RWPE2 (cell line): ENCODE measurements around the gene NHLRC2.

Experiments used
- ATAC-seq: fragments of 200-7000 bp; cut with Tn5 transposase; 3 replicates; pipeline ENCODE4 v1.9.1; 2021; ENCODE audit warnings: low read depth
- DNase-seq: peaks from one replicate; pipeline ENCODE4 v3.0.0-alpha.2; 2020; ENCODE audit warnings: low spot score
- H3K27ac ChIP-seq: fragments of 450-650 bp; 2 replicates; pipeline ENCODE4 v1.5.1; 2017; ENCODE audit warnings: mild to moderate bottlenecking; ENCODE audit not compliant: poor library complexity, severe bottlenecking
- H3K27me3 ChIP-seq: fragments of 250-450 bp; sonication (Bioruptor Pico); 2 replicates; pipeline ENCODE4 v1.5.1; 2021; ENCODE audit warnings: mild to moderate bottlenecking, moderate library complexity; ENCODE audit not compliant: insufficient read depth, poor library complexity, severe bottlenecking
- H3K36me3 ChIP-seq: fragments of 250-450 bp; sonication (Bioruptor Pico); 2 replicates; pipeline ENCODE4 v1.5.1; 2020; ENCODE audit warnings: low read depth, mild to moderate bottlenecking, moderate library complexity
- H3K4me1 ChIP-seq: fragments of 250-450 bp; sonication (Bioruptor Pico); 2 replicates; pipeline ENCODE4 v1.5.1; 2021; ENCODE audit warnings: mild to moderate bottlenecking, moderate library complexity; ENCODE audit not compliant: insufficient read depth, poor library complexity, severe bottlenecking
- H3K4me3 ChIP-seq: fragments of 250-450 bp; sonication (Bioruptor Pico); 2 replicates; pipeline ENCODE4 v1.5.1; 2021; ENCODE audit warnings: mild to moderate bottlenecking, moderate library complexity; ENCODE audit not compliant: severe bottlenecking
- H3K9me3 ChIP-seq: fragments of 250-450 bp; sonication (Bioruptor Pico); 2 replicates; pipeline ENCODE4 v1.5.1; 2021; ENCODE audit warnings: mild to moderate bottlenecking, moderate library complexity; ENCODE audit not compliant: severe bottlenecking
- TF ChIP-seq, protein P1 (sequence below): fragments of 450-650 bp; IDR thresholded peaks from one replicate; pipeline ENCODE4 v1.5.1; 2017; ENCODE audit warnings: mild to moderate bottlenecking, moderate library complexity; ENCODE audit not compliant: poor library complexity, severe bottlenecking

Gene NHLRC2

DNA sequence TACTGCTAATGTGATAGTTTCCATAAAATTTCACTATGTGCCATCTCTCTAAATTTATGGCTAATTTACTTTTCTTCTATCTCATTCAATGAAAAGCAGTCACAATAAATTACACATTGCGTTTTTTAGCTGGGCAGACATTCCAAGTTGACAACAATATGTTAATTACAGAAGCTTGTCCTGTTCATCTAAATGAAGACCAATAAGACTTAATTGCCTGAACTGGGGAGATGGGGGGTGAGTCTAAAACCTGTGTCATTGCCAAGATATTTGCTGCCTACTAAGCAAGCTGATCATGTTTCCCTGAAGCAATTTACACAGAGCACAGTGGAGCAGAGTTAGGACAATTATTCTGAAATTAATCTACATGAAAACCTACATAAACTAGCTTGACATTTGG lies 99.9 kb downstream of the NHLRC2 start:
- Histone ChIP-seq H3K27me3 (no peaks in the 10 kb centered on the region), H3K36me3 (no peaks in the 10 kb centered on the region), H3K4me1 (peaks cover 18% of the 10 kb centered on the region), H3K4me3 (no peak overlapping the region), H3K27ac (no peak overlapping the region), H3K9me3 (no peaks in the 10 kb centered on the region)
- TF ChIP-seq, protein P1, sequence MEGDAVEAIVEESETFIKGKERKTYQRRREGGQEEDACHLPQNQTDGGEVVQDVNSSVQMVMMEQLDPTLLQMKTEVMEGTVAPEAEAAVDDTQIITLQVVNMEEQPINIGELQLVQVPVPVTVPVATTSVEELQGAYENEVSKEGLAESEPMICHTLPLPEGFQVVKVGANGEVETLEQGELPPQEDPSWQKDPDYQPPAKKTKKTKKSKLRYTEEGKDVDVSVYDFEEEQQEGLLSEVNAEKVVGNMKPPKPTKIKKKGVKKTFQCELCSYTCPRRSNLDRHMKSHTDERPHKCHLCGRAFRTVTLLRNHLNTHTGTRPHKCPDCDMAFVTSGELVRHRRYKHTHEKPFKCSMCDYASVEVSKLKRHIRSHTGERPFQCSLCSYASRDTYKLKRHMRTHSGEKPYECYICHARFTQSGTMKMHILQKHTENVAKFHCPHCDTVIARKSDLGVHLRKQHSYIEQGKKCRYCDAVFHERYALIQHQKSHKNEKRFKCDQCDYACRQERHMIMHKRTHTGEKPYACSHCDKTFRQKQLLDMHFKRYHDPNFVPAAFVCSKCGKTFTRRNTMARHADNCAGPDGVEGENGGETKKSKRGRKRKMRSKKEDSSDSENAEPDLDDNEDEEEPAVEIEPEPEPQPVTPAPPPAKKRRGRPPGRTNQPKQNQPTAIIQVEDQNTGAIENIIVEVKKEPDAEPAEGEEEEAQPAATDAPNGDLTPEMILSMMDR: no peak
- DNase-seq: no peak
- ATAC-seq: no peak

DNA sequence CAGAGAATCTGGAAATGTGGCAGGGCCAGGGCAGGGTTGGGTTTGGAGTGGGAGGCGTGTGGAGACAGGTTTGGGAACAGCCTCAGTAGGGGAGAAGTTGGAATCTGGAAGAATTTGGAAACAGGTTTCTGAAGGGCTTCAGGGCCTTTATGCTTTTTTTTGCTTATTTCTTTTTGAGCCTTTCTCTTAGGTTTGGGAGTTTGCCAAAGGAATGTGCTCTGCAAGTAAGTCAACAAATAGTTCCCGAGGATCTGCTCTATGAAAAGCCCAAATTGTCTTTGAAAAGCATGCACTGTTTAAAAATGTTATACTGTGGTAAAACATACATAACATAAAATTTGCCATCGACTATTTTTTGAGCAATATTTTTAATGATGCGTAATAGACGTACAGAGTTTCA lies 102.6 kb downstream of the NHLRC2 start:
- no peak overlapping the region for H3K4me3 ChIP-seq
- peak overlapping the region; percentile 13 for H3K27ac ChIP-seq
- DNase-seq: no peak
- peak; percentile 22; the same call in 1 of the 3 replicates for ATAC-seq
- no peaks in the 10 kb centered on the region for H3K9me3 ChIP-seq
- TF ChIP-seq, protein P1: no peak
- no peaks in the 10 kb centered on the region for H3K36me3 ChIP-seq
- peaks cover 21% of the 10 kb centered on the region for H3K4me1 ChIP-seq
- H3K27me3 ChIP-seq: no peaks in the 10 kb centered on the region

- peak; percentile 93 for ATAC-seq
- Histone ChIP-seq H3K4me3 (no peak overlapping the region), H3K9me3 (no peaks in the 10 kb centered on the region), H3K27me3 (no peaks in the 10 kb centered on the region), H3K27ac (peak overlapping the region; percentile 12), H3K36me3 (no peaks in the 10 kb centered on the region), H3K4me1 (peaks cover 21% of the 10 kb centered on the region)
- TF ChIP-seq, protein P1: no peak
- DNase-seq: no peak
Observed at GRCh38 chr10:113958631-113959382, 104.3 kb downstream of the NHLRC2 start.

DNA sequence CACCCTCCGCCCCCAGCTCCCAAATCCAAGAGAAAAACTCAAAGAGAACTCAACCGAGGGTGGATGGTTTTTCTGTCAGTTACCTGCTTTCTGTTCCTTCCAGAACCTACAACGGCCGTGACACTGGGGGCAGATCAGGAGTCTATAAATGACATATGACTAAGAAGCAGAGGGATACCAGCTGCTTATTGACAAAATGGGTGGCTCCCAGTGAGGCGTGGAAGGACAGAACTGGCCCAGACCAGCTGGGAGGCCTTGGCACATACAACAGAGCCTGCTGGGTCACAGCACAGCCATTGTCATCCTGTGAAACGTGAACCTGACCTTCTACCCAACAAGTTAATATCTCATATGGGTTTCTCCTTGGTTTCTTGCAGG lies 104.9 kb downstream of the NHLRC2 start:
- no peaks in the 10 kb centered on the region for H3K9me3 ChIP-seq
- no peak overlapping the region for H3K27ac ChIP-seq
- ATAC-seq (no peak), DNase-seq (no peak)
- no peaks in the 10 kb centered on the region for H3K27me3 ChIP-seq
- H3K4me3 ChIP-seq: no peak overlapping the region
- H3K36me3 ChIP-seq: no peaks in the 10 kb centered on the region
- peaks cover 21% of the 10 kb centered on the region for H3K4me1 ChIP-seq
- TF ChIP-seq, protein P1: no peak

GRCh38 chr10:113960617-113961181 lies 106.2 kb downstream of the NHLRC2 start:
- no peak for ATAC-seq
- no peaks in the 10 kb centered on the region for H3K36me3 ChIP-seq
- H3K9me3 ChIP-seq: no peaks in the 10 kb centered on the region
- no peaks in the 10 kb centered on the region for H3K27me3 ChIP-seq
- H3K4me3 ChIP-seq: no peak overlapping the region
- TF ChIP-seq, protein P1: no peak
- DNase-seq: no peak
- peaks cover 21% of the 10 kb centered on the region for H3K4me1 ChIP-seq
- no peak overlapping the region for H3K27ac ChIP-seq
